ENCODE results near the gene GPR158.

GRCh38 chr10:25556457-25556856 lies 381.7 kb downstream of the GPR158 start:
- TF ChIP-seq SPI1 (IDR thresholded peaks at IDR 0.05; ENCODE audit: borderline replicate concordance, low read depth) = no peak
- TF ChIP-seq, protein P1, sequence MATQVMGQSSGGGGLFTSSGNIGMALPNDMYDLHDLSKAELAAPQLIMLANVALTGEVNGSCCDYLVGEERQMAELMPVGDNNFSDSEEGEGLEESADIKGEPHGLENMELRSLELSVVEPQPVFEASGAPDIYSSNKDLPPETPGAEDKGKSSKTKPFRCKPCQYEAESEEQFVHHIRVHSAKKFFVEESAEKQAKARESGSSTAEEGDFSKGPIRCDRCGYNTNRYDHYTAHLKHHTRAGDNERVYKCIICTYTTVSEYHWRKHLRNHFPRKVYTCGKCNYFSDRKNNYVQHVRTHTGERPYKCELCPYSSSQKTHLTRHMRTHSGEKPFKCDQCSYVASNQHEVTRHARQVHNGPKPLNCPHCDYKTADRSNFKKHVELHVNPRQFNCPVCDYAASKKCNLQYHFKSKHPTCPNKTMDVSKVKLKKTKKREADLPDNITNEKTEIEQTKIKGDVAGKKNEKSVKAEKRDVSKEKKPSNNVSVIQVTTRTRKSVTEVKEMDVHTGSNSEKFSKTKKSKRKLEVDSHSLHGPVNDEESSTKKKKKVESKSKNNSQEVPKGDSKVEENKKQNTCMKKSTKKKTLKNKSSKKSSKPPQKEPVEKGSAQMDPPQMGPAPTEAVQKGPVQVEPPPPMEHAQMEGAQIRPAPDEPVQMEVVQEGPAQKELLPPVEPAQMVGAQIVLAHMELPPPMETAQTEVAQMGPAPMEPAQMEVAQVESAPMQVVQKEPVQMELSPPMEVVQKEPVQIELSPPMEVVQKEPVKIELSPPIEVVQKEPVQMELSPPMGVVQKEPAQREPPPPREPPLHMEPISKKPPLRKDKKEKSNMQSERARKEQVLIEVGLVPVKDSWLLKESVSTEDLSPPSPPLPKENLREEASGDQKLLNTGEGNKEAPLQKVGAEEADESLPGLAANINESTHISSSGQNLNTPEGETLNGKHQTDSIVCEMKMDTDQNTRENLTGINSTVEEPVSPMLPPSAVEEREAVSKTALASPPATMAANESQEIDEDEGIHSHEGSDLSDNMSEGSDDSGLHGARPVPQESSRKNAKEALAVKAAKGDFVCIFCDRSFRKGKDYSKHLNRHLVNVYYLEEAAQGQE (IDR thresholded peaks at IDR 0.05; ENCODE audit: insufficient replicate concordance, low read depth) = no peak
- TF ChIP-seq CTCF (IDR thresholded peaks at IDR 0.05; ENCODE audit: insufficient read depth, low read length) = no peak
- TF ChIP-seq POLR2AphosphoS5 (IDR thresholded peaks at IDR 0.05; ENCODE audit: low read depth) = no peak
- no peak for TF ChIP-seq GABPA (IDR thresholded peaks at IDR 0.05; ENCODE audit: low read depth)

Measured in HL-60 (cell line).